Panc1 (cell line): Measurements from ENCODE around the gene SSPN.

Source experiments
- CTCF ChIP-seq: fragments of 450-650 bp; IDR thresholded peaks from 2 replicates; pipeline ENCODE4 v1.5.1; 2017; ENCODE audit warnings: mild to moderate bottlenecking
- POLR2AphosphoS5 ChIP-seq: IDR thresholded peaks from 2 replicates; pipeline ENCODE4 v1.6.1; 2012; ENCODE audit warnings: mild to moderate bottlenecking, low read depth, low read length, moderate library complexity
- REST ChIP-seq, 2 experiments: IDR thresholded peaks; 2 replicates each; pipeline ENCODE4 v1.6.1; 2011 to 2012; ENCODE audit warnings: low read depth in 2 of 2, control low read depth in 1 of 2, low read length in 1 of 2, mild to moderate bottlenecking in 1 of 2, moderate library complexity in 1 of 2; ENCODE audit not compliant: insufficient read depth in 1 of 2
- SIN3A ChIP-seq: IDR thresholded peaks from 2 replicates; pipeline ENCODE4 v1.6.1; 2012; ENCODE audit warnings: low read depth, mild to moderate bottlenecking, low read length, moderate library complexity, borderline replicate concordance; ENCODE audit not compliant: insufficient read depth

- TF ChIP-seq CTCF (no peak), POLR2AphosphoS5 (no peak), REST (IDR thresholded peaks at IDR 0.05; ENCODE audit: insufficient read depth in 1 of 2, low read depth in 2 of 2, low read length in 1 of 2) (no peak), SIN3A (no peak)
These were observed 81.3 kb downstream of the SSPN start for GRCh38 chr12:26276709-26277108.
